IMR-90 (cell line): Measurements from ENCODE around the gene CTAG1A. TPM values are rescaled to one million over a fixed set of nuclear protein-coding genes. Genes with fewer than 3 reads are reported as not detected.
"Not testable (repeated sequence)": the region's sequence is repeated elsewhere in the genome, so short reads cannot be mapped to it uniquely, and the experiment has no call there.

Experiments
- ATAC-seq: fragments of 200-7000 bp; cut with Tn5 transposase; 2 replicates; pipeline ENCODE4 v1.9.1; 2020; ENCODE audit warnings: low read depth, mild to moderate bottlenecking, moderate library complexity
- BruUV-seq: library from RNA; stranded (reverse); fragments of 400-500 nt; replicated peaks from 2 replicates; lab custom pipeline; 2021; lab: Mats Ljungman, UMichigan
- CTCF ChIA-PET: fragments of 300-600 bp; formaldehyde crosslinking; extraction: SDS; loops from one replicate; lab custom pipeline; 2021; ENCODE audit warnings: antibody characterized with exemption; lab: Yijun Ruan, JAX
- POLR2A ChIA-PET: fragments of 300-600 bp; sonication (Branson Sonifier 250); formaldehyde crosslinking; loops from one replicate; lab custom pipeline; 2022; ENCODE audit warnings: antibody characterized with exemption; ENCODE audit not compliant: unreplicated experiment; lab: Charles Lee
- DNase-seq: peaks from one replicate; pipeline ENCODE4 v3.0.0; 2013
- H2AFZ ChIP-seq: replicated peaks from 2 replicates; pipeline ENCODE3; 2013; ENCODE audit warnings: low read length, mild to moderate bottlenecking; ENCODE audit not compliant: poor library complexity
- H2AK5ac ChIP-seq: 2 replicates; pipeline ENCODE4 v1.6.1; 2013; ENCODE audit warnings: low read depth, low read length, inconsistent platforms
- H2AK9ac ChIP-seq: replicated peaks from 2 replicates; pipeline ENCODE3; 2013; ENCODE audit warnings: mild to moderate bottlenecking, low read depth, low read length, moderate library complexity; ENCODE audit not compliant: poor library complexity
- H2BK120ac ChIP-seq: 2 replicates; pipeline ENCODE4 v1.6.1; 2013; ENCODE audit warnings: low read depth, low read length, inconsistent platforms
- H2BK15ac ChIP-seq: 3 replicates; pipeline ENCODE4 v1.6.1; 2013; ENCODE audit warnings: low read depth, low read length, inconsistent platforms
- H2BK20ac ChIP-seq: 2 replicates; pipeline ENCODE4 v1.6.1; 2013; ENCODE audit warnings: low read depth, mild to moderate bottlenecking, inconsistent platforms, low read length, moderate library complexity
- H2BK5ac ChIP-seq: 2 replicates; pipeline ENCODE4 v1.6.1; 2013; ENCODE audit warnings: mild to moderate bottlenecking, low read depth, low read length, inconsistent platforms; ENCODE audit not compliant: poor library complexity, severe bottlenecking
- H3K14ac ChIP-seq: replicated peaks from 2 replicates; pipeline ENCODE4 v1.6.1; 2013; ENCODE audit warnings: low read depth, low read length, inconsistent platforms
- H3K18ac ChIP-seq: 2 replicates; pipeline ENCODE4 v1.6.1; 2013; ENCODE audit warnings: low read depth, low read length, control low read depth
- H3K23ac ChIP-seq: 2 replicates; pipeline ENCODE4 v1.6.1; 2013; ENCODE audit warnings: low read depth, low read length, inconsistent platforms
- H3K27ac ChIP-seq: 2 replicates; pipeline ENCODE4 v1.5.1; 2013; ENCODE audit warnings: mild to moderate bottlenecking, control low read depth, low read length; ENCODE audit not compliant: insufficient read depth
- H3K27me3 ChIP-seq: 2 replicates; pipeline ENCODE4 v1.6.1; 2013; ENCODE audit warnings: low read length; ENCODE audit not compliant: control insufficient read depth, insufficient read depth
- H3K36me3 ChIP-seq: 2 replicates; pipeline ENCODE4 v1.6.1; 2013; ENCODE audit warnings: low read length, mixed read lengths; ENCODE audit not compliant: control insufficient read depth, insufficient read depth
- H3K4ac ChIP-seq: 2 replicates; pipeline ENCODE4 v1.6.1; 2013; ENCODE audit warnings: low read depth, low read length, inconsistent platforms
- H3K4me1 ChIP-seq: 2 replicates; pipeline ENCODE4 v1.6.1; 2013; ENCODE audit warnings: low read length, mixed read lengths; ENCODE audit not compliant: control insufficient read depth, insufficient read depth
- H3K4me2 ChIP-seq: 2 replicates; pipeline ENCODE4 v1.6.1; 2013; ENCODE audit warnings: low read depth, mild to moderate bottlenecking, control low read depth, low read length, moderate library complexity
- H3K4me3 ChIP-seq: 2 replicates; pipeline ENCODE4 v1.5.1; 2013; ENCODE audit warnings: low read depth, mild to moderate bottlenecking, control low read depth, low read length, moderate library complexity; ENCODE audit not compliant: insufficient read depth
- H3K56ac ChIP-seq: 2 replicates; pipeline ENCODE4 v1.6.1; 2013; ENCODE audit warnings: low read length, inconsistent platforms; ENCODE audit not compliant: insufficient read depth; ENCODE audit errors: extremely low read depth
- H3K79me1 ChIP-seq, 2 experiments: 2 replicates each; pipeline ENCODE4 v1.6.1; 2013; ENCODE audit warnings: low read length in 2 of 2, inconsistent platforms in 1 of 2, low read depth in 1 of 2
- H3K9ac ChIP-seq: 2 replicates; pipeline ENCODE4 v1.6.1; 2013; ENCODE audit warnings: low read depth, low read length, control low read depth
- H3K9me1 ChIP-seq: 2 replicates; pipeline ENCODE4 v1.6.1; 2013; ENCODE audit warnings: low read length, inconsistent platforms; ENCODE audit not compliant: insufficient read depth
- H3K9me3 ChIP-seq: 2 replicates; pipeline ENCODE4 v1.6.1; 2013; ENCODE audit warnings: low read length; ENCODE audit not compliant: control insufficient read depth, insufficient read depth
- H4K20me1 ChIP-seq: 2 replicates; pipeline ENCODE4 v1.6.1; 2013; ENCODE audit warnings: low read length, inconsistent platforms; ENCODE audit not compliant: insufficient read depth
- H4K5ac ChIP-seq: 2 replicates; pipeline ENCODE4 v1.6.1; 2013; ENCODE audit warnings: mild to moderate bottlenecking, low read depth, low read length, control low read depth
- H4K8ac ChIP-seq, 2 experiments: 2 replicates each; pipeline ENCODE4 v1.6.1; 2013; ENCODE audit warnings: low read depth in 2 of 2, low read length in 2 of 2, control low read depth in 1 of 2, inconsistent platforms in 1 of 2
- H4K91ac ChIP-seq: 2 replicates; pipeline ENCODE4 v1.6.1; 2013; ENCODE audit warnings: low read depth, low read length, inconsistent platforms; ENCODE audit not compliant: insufficient read depth
- WGBS, 2 experiments: methylation state at CpG; one replicate each; pipeline versions ENCODE4 v1.1.5 to v1.1.7; 2013; ENCODE audit warnings: missing lambda C conversion rate in 2 of 2; ENCODE audit not compliant: insufficient read length in 1 of 2; ENCODE audit errors: extremely low coverage in 2 of 2; 5-methylcytosine and 5-hydroxymethylcytosine counted together
- dilution Hi-C: fragments of 300-500 bp; cut with HindIII; formaldehyde crosslinking; loops from one replicate; pipeline ENCODE4 v1.14.3; 2018; ENCODE audit warnings: low sequenced_read_pairs; ENCODE audit not compliant: unreplicated experiment
- in situ Hi-C: fragments of 300-500 bp; cut with MboI; formaldehyde crosslinking; loops from 3 replicates; pipeline ENCODE4 v1.14.3; 2019; ENCODE audit warnings: low sequenced_read_pairs, inconsistent platforms, mixed read lengths
- intact Hi-C: fragments of 100-400 bp; cut with micrococcal nuclease; formaldehyde crosslinking; loops from 2 replicates; pipeline ENCODE4 v1.10.0; 2022
- polyA plus RNA-seq, 3 experiments: library from polyadenylated mRNA; depleted of rRNA; stranded (reverse); fragments of >200 nt; gene quantifications; 2 replicates each; pipeline ENCODE4 v1.2.3, GENCODE V29; 2012; ENCODE audit warnings: low replicate concordance in 1 of 3
- total RNA-seq: library from RNA; depleted of rRNA; stranded (reverse); fragments of >200 nt; gene quantifications from 2 replicates; pipeline ENCODE4 v1.2.3, GENCODE V29; 2012

CTAG1A gene
- total and polyA plus RNA-seq, 2 of the 4 experiments (the other 2 are of a cell fraction): not detected

DNA sequence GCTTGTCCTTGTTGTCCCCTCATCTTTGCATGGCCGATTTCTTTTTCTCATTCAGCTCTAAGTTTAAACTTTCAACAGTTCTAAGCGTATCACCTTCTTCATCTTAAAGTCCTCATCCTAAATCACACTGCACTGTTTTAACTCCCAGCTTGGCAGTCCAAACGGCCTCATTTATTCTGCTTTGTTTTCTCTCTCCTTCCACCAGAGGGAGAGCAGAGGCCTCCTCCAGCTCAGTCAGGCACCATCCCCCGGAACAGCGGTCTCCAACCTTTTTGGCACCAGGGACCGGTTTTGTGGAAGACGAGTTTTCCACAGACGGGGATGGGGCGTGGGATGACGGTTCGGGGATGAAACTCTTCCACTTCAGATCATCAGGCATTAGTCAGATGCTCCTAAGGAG, 14.6 kb upstream of the CTAG1A start:
- CTCF ChIA-PET: not testable (repeated sequence)

DNA sequence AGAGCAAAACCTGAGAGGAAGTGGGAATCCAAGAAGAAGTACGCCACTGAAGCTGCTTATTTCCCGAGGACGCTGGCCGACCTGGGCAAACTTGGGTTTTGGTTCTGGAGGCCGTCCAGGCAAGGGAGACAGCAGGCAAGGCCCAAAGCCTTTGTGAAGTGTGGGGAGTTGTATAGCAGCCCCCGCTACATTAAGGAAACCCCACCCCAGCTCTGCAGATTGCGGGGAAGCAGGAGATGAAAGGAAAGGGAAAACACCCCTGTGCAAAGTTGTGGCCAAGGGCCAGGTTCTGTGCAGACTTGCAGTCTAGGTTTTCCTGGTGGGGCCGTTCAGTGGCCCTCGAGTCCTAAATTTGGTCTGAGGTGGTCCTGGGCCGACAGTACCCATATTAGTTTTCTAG, 11.9 kb upstream of the CTAG1A start:
- H3K9me3 ChIP-seq, H3K23ac ChIP-seq, in situ Hi-C loops, H4K5ac ChIP-seq, H3K27ac ChIP-seq, H2BK15ac ChIP-seq, CTCF ChIA-PET, BruUV-seq, H3K36me3 ChIP-seq, POLR2A ChIA-PET, intact Hi-C loops, ATAC-seq, H3K18ac ChIP-seq, H2BK120ac ChIP-seq, H3K9me1 ChIP-seq, H3K27me3 ChIP-seq, dilution Hi-C loops, H4K20me1 ChIP-seq, DNase-seq, H3K56ac ChIP-seq, H3K14ac ChIP-seq, H3K4me2 ChIP-seq, H3K4me3 ChIP-seq, H4K8ac ChIP-seq, H2AK9ac ChIP-seq, H3K9ac ChIP-seq, H4K91ac ChIP-seq, H2BK5ac ChIP-seq, H2AK5ac ChIP-seq, H3K4me1 ChIP-seq, H3K79me1 ChIP-seq, H3K4ac ChIP-seq, H2BK20ac ChIP-seq, H2AFZ ChIP-seq: not testable (repeated sequence)
- no CpG with 5 or more reads among the region's 10 CpGs for WGBS, 2 experiments

More for the DNA sequence above, 14.6 kb upstream of the CTAG1A start:
- H4K20me1 ChIP-seq, H2AFZ ChIP-seq, ATAC-seq, H3K4me2 ChIP-seq, H3K14ac ChIP-seq, H3K9me3 ChIP-seq, H3K4me3 ChIP-seq, H3K36me3 ChIP-seq, H3K18ac ChIP-seq, H4K5ac ChIP-seq, H2AK9ac ChIP-seq, H3K23ac ChIP-seq, H3K27me3 ChIP-seq, H2BK120ac ChIP-seq, dilution Hi-C loops, H4K91ac ChIP-seq, H3K79me1 ChIP-seq, POLR2A ChIA-PET, H3K9me1 ChIP-seq, H3K9ac ChIP-seq, intact Hi-C loops, H2BK20ac ChIP-seq, H3K4me1 ChIP-seq, in situ Hi-C loops, H2BK5ac ChIP-seq, DNase-seq, H3K4ac ChIP-seq, H4K8ac ChIP-seq, H2BK15ac ChIP-seq, H3K56ac ChIP-seq, H2AK5ac ChIP-seq, H3K27ac ChIP-seq, BruUV-seq: not testable (repeated sequence)
- no CpG with 5 or more reads among the region's 11 CpGs for WGBS, 2 experiments
